ENCODE results near the gene SETD1A.
A peak's percentile ranks its signal among the peaks of the same experiment; 100 is the strongest.
"Not testable (repeated sequence)": the region's sequence is repeated elsewhere in the genome, so short reads cannot be mapped to it uniquely, and the experiment has no call there.

Gene SETD1A

GRCh38 chr16:31001507-31002249 is 44.1 kb downstream of the SETD1A start:
- DNase-seq = no peak

GRCh38 chr16:31002250-31002700 is 44.7 kb downstream of the SETD1A start:
- no peak for DNase-seq

- no peak for DNase-seq
Measured at GRCh38 chr16:31002862-31003341, 45.3 kb downstream of the SETD1A start.

- DNase-seq = no peak
Measured at GRCh38 chr16:31003744-31004143, 46.2 kb downstream of the SETD1A start.

- no peak for DNase-seq
Measured at GRCh38 chr16:31004658-31005057, 47.1 kb downstream of the SETD1A start.

GRCh38 chr16:31005350-31006085 is 48.0 kb downstream of the SETD1A start:
- DNase-seq = peak; percentile 54 to 79 (median 76)

GRCh38 chr16:31006086-31006385 is 48.5 kb downstream of the SETD1A start:
- no peak for DNase-seq

- no peak for DNase-seq
Measured at GRCh38 chr16:31006589-31006988, 49.0 kb downstream of the SETD1A start.

- DNase-seq = no peak
Measured at GRCh38 chr16:31007684-31008083, 50.1 kb downstream of the SETD1A start.

GRCh38 chr16:31008149-31008548 is 50.6 kb downstream of the SETD1A start:
- no peak for DNase-seq

GRCh38 chr16:31008551-31008950 is 51.0 kb downstream of the SETD1A start:
- DNase-seq = no peak

GRCh38 chr16:31009120-31009519 is 51.6 kb downstream of the SETD1A start:
- DNase-seq = peak in 1 of 4 experiments; percentile 39

GRCh38 chr16:31009894-31010584 is 52.5 kb downstream of the SETD1A start:
- no peak for DNase-seq

- DNase-seq = no peak
Measured at GRCh38 chr16:31010585-31011325, 53.2 kb downstream of the SETD1A start, which contains the start of gene STX1B. TSS of gene STX1B (minus strand) at chr16:31010638. CDS start at chr16:31010396, 242 bp downstream.

GRCh38 chr16:31011815-31012214 is 54.3 kb downstream of the SETD1A start:
- not testable (repeated sequence) for DNase-seq

GRCh38 chr16:31013292-31013691 is 55.7 kb downstream of the SETD1A start:
- DNase-seq = not testable (repeated sequence)

GRCh38 chr16:31016018-31016417 is 58.5 kb downstream of the SETD1A start:
- DNase-seq = no peak

GRCh38 chr16:31017756-31018155 is 60.2 kb downstream of the SETD1A start:
- not testable (repeated sequence) for DNase-seq

GRCh38 chr16:31020536-31020935 is 63.0 kb downstream of the SETD1A start:
- no peak for DNase-seq

GRCh38 chr16:31022544-31023251 is 65.1 kb downstream of the SETD1A start:
- DNase-seq = no peak

- DNase-seq = no peak
Measured at GRCh38 chr16:31023252-31023602, 65.7 kb downstream of the SETD1A start.
